Measurements from ENCODE around the gene ZNF507.

DNA sequence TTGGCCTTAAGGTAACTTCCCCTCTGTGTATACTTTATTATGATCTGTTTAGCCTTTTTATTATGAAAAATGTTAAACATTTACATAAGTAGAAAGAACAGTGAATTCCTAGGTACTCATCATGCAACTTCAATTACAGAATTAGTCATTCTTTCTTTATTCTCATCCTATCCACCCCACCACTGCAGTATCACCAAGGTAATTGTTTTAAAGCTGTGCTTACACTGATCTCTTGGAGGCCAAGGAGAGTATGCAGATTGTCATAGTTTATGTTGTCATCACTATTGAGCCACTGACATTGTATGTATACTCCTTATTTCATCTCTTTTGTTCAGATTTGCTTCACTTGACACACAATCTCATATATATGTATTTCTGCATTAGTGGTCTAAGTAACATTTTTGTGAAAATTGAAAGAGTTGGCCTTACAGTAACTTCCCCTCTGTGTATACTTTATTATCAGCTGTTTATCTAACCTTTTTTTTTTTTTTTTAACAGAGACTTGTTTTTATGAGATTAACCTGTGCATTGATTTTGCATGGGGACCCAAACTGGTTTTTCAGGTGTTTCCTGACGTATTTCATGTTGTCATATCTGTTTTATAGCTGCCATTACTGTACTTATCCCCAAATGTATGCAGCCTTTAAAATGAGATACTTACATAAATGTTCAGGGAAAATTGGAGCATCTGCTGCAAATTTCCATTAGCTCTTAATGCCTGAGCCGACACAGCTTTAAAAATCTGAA is 4.5 kb downstream of the ZNF507 start:
- no peak for TF ChIP-seq POLR2A (IDR thresholded peaks at IDR 0.05)
- TF ChIP-seq, protein P1, sequence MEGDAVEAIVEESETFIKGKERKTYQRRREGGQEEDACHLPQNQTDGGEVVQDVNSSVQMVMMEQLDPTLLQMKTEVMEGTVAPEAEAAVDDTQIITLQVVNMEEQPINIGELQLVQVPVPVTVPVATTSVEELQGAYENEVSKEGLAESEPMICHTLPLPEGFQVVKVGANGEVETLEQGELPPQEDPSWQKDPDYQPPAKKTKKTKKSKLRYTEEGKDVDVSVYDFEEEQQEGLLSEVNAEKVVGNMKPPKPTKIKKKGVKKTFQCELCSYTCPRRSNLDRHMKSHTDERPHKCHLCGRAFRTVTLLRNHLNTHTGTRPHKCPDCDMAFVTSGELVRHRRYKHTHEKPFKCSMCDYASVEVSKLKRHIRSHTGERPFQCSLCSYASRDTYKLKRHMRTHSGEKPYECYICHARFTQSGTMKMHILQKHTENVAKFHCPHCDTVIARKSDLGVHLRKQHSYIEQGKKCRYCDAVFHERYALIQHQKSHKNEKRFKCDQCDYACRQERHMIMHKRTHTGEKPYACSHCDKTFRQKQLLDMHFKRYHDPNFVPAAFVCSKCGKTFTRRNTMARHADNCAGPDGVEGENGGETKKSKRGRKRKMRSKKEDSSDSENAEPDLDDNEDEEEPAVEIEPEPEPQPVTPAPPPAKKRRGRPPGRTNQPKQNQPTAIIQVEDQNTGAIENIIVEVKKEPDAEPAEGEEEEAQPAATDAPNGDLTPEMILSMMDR (IDR thresholded peaks at IDR 0.05) = no peak

Data from ovary (tissue), 3 donors.